GM19463 (cell line): ENCODE data around the gene POLE4.

ENCODE experiments used
- ATAC-seq: cut with Tn5 transposase; IDR thresholded peaks from one replicate; pipeline ENCODE4 v1.9.1; 2021; ENCODE audit warnings: mild to moderate bottlenecking, moderate library complexity; ENCODE audit not compliant: unreplicated experiment

Gene POLE4

DNA sequence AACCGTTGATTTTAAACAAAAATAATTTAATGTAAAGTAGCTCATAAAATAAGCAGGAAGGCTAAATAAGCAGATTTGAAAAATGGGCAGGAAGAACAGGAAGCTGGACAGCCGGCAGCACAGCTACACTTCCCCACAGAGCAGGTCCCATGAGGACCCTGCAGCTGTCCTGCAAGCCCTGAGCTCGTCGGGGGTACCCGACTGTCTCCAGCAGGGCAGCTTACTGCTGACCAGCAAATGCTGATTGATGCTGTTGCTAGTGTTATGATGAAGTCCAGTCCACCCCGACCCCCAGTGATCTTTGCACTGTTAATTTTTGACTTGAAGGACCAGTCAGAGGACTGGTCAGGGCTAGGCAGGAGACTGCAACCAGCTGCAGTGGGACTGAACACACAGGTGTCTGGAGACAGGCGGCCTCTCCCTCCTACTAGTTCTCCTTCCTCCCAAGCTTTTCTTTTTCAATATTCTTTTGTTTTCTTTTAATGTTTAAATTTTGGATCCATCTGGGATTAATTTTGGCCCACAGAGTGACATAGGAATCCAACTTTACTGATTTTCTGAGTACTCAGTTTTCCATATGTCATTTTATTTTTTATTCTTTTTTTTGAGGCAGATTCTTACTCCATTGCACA, 27.7 kb downstream of the POLE4 start:
- no peak for ATAC-seq

DNA sequence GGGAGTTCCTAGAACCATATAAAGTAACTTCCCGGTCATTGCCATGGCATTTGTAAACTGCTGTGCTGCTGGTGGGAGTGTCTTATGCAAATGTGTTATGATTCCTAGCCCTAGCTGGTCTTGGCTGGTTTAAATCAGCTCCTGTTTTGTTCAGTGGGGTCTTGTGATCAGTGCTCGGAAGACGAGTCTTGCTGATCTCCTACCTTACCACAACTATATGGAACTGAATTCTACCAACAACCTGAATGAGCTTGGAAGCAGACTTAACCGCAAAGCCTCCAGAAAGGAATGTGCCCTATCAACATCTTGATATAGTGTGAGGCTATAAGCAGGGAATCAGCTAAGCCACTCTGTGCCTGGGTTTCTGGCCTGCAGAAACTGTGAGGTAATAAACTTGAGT, 33.5 kb downstream of the POLE4 start:
- ATAC-seq, result no peak

DNA sequence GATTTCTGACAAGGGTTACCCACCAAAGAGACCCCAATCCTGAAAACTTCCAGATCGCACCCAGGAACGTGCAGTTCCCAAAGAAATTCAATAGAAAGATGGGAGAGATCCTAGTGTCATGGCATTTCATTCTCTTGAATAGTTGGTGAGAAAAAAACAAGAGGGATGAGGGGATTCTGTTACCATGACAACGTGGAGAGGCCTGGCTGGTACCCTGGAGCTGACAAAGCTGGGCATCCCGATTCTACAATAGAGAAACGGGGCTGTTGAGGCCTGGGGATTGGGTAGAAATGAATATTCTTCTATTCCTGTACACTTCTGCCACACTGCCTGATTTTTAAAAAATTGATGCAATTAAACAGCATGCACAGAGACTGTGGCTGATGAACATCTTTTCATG, 41.0 kb downstream of the POLE4 start:
- ATAC-seq, result no peak

DNA sequence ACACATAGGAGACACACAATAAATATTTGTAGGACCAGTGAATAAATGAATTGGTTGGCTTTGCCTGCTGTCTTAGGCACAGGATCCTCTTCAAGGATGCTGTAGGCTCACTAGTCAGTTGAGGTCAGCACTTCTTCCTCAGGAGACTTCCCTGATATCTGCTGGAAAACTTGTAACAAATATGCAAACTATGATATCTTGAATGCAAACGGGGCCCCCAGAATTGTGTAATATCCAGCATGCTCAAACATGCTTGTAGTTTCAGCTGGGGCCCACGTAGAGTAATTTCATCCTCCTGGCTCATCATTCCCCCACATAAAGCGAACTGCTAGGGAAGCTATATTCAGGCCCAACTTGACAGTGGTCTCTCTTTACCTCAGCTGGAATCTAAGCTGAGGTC, 43.6 kb downstream of the POLE4 start:
- ATAC-seq, result no peak

DNA sequence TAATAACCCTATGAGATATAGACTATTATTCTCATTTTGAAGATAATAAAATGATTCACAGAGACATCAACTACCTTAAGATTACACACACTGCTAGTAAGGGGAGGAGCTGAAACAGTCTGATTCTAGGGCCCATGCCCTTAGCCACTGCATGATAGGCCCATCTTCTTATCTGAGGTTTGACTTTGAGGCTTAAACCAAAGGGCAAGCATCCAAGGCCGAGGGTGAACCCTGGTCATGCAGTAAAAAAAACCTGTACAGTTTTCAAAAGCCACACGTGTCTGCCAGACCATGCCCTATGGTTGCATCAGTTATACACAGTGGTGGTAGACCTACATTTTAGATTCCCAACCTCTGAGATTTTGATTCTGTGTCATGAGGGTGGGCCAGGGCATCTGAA, 44.8 kb downstream of the POLE4 start:
- no peak for ATAC-seq

DNA sequence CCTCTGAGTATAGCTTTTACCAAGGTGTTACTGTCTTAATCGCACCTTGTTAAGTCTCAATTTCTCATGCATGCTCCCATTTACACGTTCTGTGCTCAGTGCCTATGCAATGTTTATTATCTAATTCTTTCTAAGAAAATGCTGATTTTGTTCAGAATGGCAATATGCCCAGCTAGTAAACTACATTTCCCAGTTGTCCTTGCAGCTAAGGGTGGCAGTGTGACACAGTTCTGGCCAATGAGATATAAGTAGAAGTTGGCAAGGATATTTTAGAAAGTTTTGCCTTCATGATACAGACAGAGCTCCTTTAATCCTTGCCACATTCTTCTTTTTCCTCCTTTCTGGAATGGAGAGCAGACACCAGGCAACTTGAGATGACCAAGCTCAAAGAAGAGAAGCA, 45.3 kb downstream of the POLE4 start:
- ATAC-seq, result no peak

DNA sequence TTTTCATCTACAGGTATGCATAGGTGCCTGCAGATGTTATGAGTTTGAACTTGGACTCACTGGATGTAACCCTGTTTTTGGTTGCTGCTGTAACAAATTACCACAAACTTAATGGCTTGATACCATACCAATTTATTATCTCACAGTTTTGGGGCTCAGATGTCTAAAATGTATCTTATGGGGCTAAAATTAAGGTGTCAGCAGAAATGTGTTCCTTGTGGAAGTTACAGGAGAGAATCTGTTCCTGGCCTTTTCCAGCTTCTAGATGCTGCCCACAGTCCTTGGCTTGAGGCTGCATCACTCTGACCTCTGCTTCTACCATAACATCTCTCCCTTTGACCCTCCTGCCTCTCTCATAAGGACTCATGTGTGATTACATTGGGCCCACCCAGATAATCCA, 47.6 kb downstream of the POLE4 start:
- ATAC-seq, result no peak

DNA sequence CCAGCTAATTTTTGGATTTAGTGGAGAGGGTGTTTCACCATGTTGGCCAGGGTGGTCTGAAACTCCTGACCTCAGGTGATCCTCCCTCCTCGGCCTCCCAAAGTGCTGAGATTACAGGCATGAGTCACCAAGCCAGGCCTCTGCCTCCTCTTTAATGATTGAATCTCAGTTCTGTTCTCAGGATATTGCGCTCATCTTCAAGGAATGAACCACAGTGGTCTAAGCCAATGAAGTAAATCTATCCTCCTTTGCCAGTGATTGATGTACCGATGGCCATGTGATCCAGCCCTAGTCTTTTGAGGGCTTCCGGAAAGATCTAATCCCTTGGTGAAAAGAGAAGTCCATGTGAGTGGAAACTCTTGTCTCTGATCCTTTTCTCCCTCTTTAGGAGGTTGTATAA, 48.6 kb downstream of the POLE4 start:
- ATAC-seq, result no peak

DNA sequence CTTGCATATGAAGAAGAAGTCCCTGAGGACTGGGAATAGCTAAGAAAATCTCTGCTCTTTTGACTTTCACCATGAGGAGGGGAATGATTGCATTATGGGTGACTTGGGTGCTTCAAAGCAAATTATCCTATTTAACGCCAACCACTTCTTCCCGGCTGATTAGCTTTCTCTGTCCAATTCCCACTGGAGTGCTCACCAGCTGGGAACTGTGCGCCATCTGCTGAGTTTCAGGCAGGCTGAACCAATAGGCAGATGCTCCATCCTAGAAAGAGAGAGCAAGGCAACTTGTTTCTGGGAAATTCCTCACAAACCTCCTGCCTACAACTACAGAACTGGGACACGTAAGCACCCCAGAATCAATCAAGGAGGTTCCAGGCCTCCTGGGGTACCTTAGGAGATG, 49.4 kb downstream of the POLE4 start:
- no peak for ATAC-seq

DNA sequence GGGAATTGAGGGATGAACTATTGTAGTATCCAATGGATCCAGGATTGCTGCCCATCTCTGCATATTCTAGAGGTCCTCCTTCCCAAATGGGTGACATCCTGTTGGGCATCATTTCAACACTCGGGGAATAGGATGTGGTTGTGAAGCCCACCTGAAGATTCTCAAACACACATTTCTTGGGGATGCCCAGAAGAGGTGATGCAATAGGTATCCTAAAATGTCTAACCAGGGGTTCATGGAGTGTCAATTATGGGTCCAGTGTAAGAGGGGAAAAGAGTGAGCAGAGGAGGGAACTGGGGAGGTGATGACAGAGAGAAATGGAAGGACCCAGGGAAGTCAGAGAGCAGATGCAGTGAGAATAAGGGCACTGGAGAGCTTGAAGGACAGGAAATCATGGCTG, 52.1 kb downstream of the POLE4 start:
- no peak for ATAC-seq

DNA sequence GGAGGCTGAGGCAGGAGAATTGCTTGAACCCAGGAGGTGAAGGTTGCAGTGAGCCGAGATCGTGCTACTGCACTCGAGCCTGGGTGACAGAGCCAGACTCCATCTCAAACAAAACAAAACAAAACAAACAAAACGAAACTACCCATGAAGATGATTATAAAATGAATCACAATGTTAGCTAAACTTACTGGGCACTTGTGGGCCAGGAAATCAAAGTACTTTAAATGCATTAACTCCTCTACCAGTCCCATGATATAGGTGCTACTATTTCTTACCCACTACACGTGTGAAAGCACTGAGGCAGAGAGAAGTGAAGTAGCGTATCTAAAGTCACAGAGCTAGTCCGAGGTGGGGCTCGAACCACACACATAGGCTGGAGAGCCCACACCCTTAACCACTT, 53.6 kb downstream of the POLE4 start:
- no peak for ATAC-seq

DNA sequence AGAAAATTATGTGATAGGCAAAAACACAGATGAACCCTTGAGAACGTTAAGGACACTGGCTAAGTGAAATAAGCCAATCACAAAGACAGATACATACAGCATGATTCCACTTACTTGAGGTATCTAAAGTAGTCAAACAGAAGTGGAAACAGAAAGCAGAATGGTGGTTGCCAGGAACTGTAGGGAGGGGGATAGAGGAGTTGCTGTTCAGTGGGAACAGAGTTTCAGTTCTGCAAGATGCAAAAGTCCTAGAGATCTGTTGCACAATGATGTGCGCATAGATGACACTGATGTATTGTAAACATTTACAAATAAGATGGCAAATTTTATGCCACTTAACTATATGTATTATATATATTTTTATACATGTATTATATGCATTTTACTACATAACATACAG, 59.7 kb downstream of the POLE4 start:
- peak; percentile 57 for ATAC-seq
